KMS-11 (cell line): ENCODE results near the gene PALM3.

ENCODE experiments used
- H2AFZ ChIP-seq: fragments of 200-600 bp; sonication (generic); 2 replicates; pipeline ENCODE4 v1.6.1; 2016; ENCODE audit warnings: antibody characterized with exemption, mixed run types, low read depth
- H3K27ac ChIP-seq: fragments of 200-600 bp; sonication (generic); 2 replicates; pipeline ENCODE4 v1.6.1; 2016; ENCODE audit warnings: mild to moderate bottlenecking, mixed run types
- H3K27me3 ChIP-seq: fragments of 200-600 bp; sonication (generic); 2 replicates; pipeline ENCODE4 v1.6.1; 2017; ENCODE audit warnings: mild to moderate bottlenecking, low read depth, mixed run types, moderate library complexity; ENCODE audit not compliant: insufficient read depth
- H3K36me3 ChIP-seq: fragments of 200-600 bp; sonication (generic); 2 replicates; pipeline ENCODE4 v1.6.1; 2017; ENCODE audit warnings: mild to moderate bottlenecking, mixed run types; ENCODE audit not compliant: insufficient read depth
- H3K4me1 ChIP-seq: fragments of 200-600 bp; sonication (generic); 2 replicates; pipeline ENCODE4 v1.6.1; 2016; ENCODE audit warnings: mild to moderate bottlenecking, low read depth, mixed run types; ENCODE audit not compliant: poor library complexity, severe bottlenecking
- H3K4me2 ChIP-seq: fragments of 200-600 bp; sonication (generic); 2 replicates; pipeline ENCODE4 v1.7.0; 2016; ENCODE audit warnings: mild to moderate bottlenecking, mixed run types
- H3K4me3 ChIP-seq: fragments of 200-600 bp; sonication (generic); IDR thresholded peaks from 2 replicates; pipeline ENCODE4 v1.6.1; 2017; ENCODE audit warnings: low read depth, low read length, mixed read lengths; ENCODE audit not compliant: insufficient read depth
- H3K79me2 ChIP-seq: fragments of 200-600 bp; sonication (generic); 2 replicates; pipeline ENCODE4 v1.6.1; 2016; ENCODE audit warnings: low read depth, mixed run types; ENCODE audit not compliant: insufficient read depth
- H3K9ac ChIP-seq: fragments of 200-600 bp; sonication (generic); 2 replicates; pipeline ENCODE4 v1.6.1; 2016; ENCODE audit warnings: mild to moderate bottlenecking, mixed run types
- H4K20me1 ChIP-seq: fragments of 200-600 bp; sonication (generic); 2 replicates; pipeline ENCODE4 v1.6.1; 2016; ENCODE audit warnings: mild to moderate bottlenecking, mixed run types; ENCODE audit not compliant: insufficient read depth
- CTCF ChIP-seq: fragments of 200-600 bp; sonication (generic); conservative IDR thresholded peaks from 2 replicates; pipeline ENCODE4 v1.6.1; 2017; ENCODE audit warnings: low read depth, mild to moderate bottlenecking, antibody characterized with exemption, low read length, moderate library complexity, mixed read lengths

The PALM3 gene

GRCh38 chr19:14061751-14062557, at the start of gene PALM3:
Gene PALM3, minus strand, starts transcription at chr19:14062076. Its CDS starts 96 bp downstream, at chr19:14061980.
- no peak within 1 kb of the TSS for H3K9ac ChIP-seq
- no peak within 1 kb of the TSS for H3K4me2 ChIP-seq

GRCh38 chr19:14111486-14111885, 49.6 kb upstream of the PALM3 start:
- H3K27me3 ChIP-seq, result no peaks in the 10 kb centered on the region
- TF ChIP-seq CTCF, result no peak
- H3K4me1 ChIP-seq, result peaks cover 7% of the 10 kb centered on the region
- no peak overlapping the region for H2AFZ ChIP-seq
- no peaks in the 10 kb centered on the region for H4K20me1 ChIP-seq
- no peak overlapping the region for H3K27ac ChIP-seq
- no peaks in the 10 kb centered on the region for H3K36me3 ChIP-seq
- no peak overlapping the region for H3K4me2 ChIP-seq
- H3K9ac ChIP-seq, result no peak overlapping the region
- H3K79me2 ChIP-seq, result no peaks in the 10 kb centered on the region; the same call in 1 of the 2 replicates
- H3K4me3 ChIP-seq, result no peak overlapping the region

More at GRCh38 chr19:14061751-14062557, at the start of gene PALM3:
- no peak within 1 kb of the TSS for H3K27ac ChIP-seq
- no peaks in the 10 kb centered on the region for H3K79me2 ChIP-seq
- no peaks in the 10 kb centered on the region for H3K36me3 ChIP-seq
- H3K4me1 ChIP-seq, result no peaks in the 10 kb centered on the region
- no peak within 1 kb of the TSS for H2AFZ ChIP-seq
- H3K4me3 ChIP-seq, result no peak within 1 kb of the TSS
- TF ChIP-seq CTCF, result no peak
- peaks cover 7% of the 10 kb centered on the region; the same call in 1 of the 2 replicates for H3K27me3 ChIP-seq
- H4K20me1 ChIP-seq, result no peaks in the 10 kb centered on the region

- H3K4me1 ChIP-seq, result peaks cover 3% of the 10 kb centered on the region
- H3K36me3 ChIP-seq, result no peaks in the 10 kb centered on the region
- no peak overlapping the region for H2AFZ ChIP-seq
- H3K9ac ChIP-seq, result no peak overlapping the region
- H3K4me3 ChIP-seq, result no peak overlapping the region
- H3K27ac ChIP-seq, result no peak overlapping the region
- no peak overlapping the region for H3K4me2 ChIP-seq
- no peaks in the 10 kb centered on the region for H3K79me2 ChIP-seq
- H3K27me3 ChIP-seq, result no peaks in the 10 kb centered on the region
- no peaks in the 10 kb centered on the region for H4K20me1 ChIP-seq
- TF ChIP-seq CTCF, result no peak
Observed at GRCh38 chr19:14110650-14111049, 48.8 kb upstream of the PALM3 start.

- Histone ChIP-seq H4K20me1 (no peaks in the 10 kb centered on the region), H3K36me3 (no peaks in the 10 kb centered on the region), H3K79me2 (no peaks in the 10 kb centered on the region), H3K9ac (no peak overlapping the region), H3K4me1 (peaks cover 31% of the 10 kb centered on the region), H3K27me3 (no peaks in the 10 kb centered on the region), H3K4me3 (no peak overlapping the region), H2AFZ (no peak overlapping the region), H3K27ac (no peak overlapping the region), H3K4me2 (no peak overlapping the region)
- TF ChIP-seq CTCF, result no peak
Observed at GRCh38 chr19:14107581-14108461, 45.9 kb upstream of the PALM3 start.
